D341Med (cell line): ENCODE data around the gene CATSPERB.
"Not testable (repeated sequence)": the region's sequence is repeated elsewhere in the genome, so short reads cannot be mapped to it uniquely, and the experiment has no call there.

Source experiments
- DNase-seq: peaks from one replicate; pipeline ENCODE4 v3.0.0; 2012; ENCODE audit warnings: low spot score

The CATSPERB gene

GRCh38 chr14:91737619-91738018 lies 5.7 kb upstream of the CATSPERB start:
- DNase-seq = no peak

DNA sequence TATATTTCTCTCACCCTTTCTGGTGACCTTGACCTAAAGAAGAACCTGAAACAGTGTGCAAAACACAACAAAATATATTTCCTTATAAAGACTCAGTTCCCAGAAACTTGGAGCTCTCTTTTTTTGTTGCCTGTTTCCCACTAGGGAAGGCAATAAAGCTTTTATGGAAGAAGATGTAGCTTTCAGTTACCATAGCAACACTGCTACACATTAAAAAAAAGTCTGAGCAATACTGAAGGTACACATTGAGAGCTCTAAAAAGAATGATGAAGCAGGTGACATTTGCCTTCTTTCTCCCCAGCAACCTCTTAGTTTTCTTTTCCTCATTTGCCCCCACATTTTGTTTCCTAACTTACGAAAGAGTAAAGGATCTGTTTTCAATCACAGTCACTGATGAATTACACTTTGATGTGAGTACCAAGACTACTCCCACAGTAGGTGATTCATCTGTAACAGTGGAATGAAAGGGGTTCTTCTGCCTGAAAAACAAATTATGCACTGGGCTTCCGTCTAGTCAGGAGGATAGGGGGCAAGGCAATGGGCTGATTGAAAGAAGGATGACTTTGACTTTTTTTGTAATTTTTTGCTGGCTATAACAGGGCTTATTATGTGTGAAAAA lies 1.1 kb upstream of the CATSPERB start:
- DNase-seq = no peak

GRCh38 chr14:91732439-91732838 lies 553 bp upstream of the CATSPERB start:
- DNase-seq = no peak

DNA sequence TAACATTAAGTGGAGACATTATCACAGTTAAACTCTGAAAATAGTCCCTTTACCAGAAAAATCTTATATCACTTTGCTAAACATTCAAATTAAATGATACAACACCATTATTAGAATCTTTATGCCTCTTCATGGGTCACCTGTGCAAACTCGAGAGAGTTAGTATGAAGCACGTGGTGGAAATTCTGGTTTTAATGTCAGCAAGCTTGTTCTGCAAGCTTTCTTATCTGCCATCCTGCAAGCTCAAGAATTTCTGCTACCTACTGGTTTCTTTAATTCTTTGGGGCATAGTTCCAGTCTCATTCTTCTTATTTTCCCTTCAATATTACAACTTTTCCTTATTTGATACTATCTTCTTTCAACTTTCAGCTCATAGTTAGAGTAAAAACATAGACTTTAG lies 868 bp downstream of the CATSPERB start:
- DNase-seq = no peak

GRCh38 chr14:91729756-91730155 lies 2.1 kb downstream of the CATSPERB start:
- no peak for DNase-seq

GRCh38 chr14:91728616-91729183 lies 3.2 kb downstream of the CATSPERB start:
- DNase-seq = no peak

DNA sequence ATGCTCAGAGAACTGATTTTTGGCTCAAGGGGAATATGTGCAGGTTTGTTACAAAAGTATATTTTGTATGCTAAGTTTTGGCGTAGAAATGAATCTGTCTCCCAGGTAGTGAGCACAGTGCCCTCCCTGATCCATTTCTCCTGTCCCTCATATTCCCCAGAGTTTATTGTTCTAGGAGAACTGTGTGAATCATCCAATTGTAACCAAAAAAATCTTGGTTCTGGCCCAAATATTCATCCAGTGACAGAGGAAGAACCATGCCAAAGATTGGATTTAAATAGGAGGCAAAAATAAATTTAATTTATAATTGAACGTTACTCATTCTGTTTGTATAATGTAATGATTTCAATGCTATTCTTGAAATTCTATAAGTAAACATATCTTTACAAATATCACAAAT lies 4.8 kb downstream of the CATSPERB start:
- DNase-seq = no peak

DNA sequence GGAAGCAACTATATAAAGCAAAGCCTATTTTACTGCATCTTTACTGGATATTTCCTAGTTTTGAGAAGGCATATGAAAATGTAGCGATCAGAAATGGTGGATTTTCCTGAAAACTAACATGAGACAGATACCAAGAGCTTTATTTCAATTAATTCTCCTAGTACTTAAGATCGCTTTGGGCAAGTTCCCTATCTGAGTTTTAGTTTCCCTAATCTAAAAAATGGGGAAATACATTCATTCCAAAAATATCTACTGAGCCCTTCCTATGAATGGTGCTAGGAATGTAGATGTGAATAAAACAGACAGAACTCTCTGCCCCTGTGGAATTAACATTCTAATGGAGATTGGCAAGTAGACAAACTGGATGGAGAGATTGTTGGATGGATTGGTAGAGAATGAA lies 8.4 kb downstream of the CATSPERB start:
- no peak for DNase-seq

- DNase-seq = no peak
Measured at GRCh38 chr14:91722386-91722785, 9.5 kb downstream of the CATSPERB start.

DNA sequence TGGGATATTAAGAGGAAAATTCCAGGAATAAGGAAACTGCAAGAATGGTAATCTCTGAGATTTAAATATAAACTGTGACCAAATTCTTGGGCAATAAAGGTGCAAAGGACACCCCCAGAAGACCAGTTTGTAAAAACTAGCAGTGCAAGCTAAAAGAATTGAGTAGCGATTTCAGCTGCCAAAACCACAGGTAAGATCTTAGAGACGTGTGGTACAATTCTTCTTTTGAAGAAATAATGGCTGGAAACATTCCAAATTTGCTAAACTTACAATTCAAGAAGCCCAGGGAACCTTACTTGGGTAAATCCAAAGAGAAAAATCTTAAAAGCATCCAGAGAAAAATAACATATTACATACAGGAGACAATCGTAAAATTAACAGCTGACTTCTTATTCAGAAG lies 12.0 kb downstream of the CATSPERB start:
- DNase-seq = no peak

DNA sequence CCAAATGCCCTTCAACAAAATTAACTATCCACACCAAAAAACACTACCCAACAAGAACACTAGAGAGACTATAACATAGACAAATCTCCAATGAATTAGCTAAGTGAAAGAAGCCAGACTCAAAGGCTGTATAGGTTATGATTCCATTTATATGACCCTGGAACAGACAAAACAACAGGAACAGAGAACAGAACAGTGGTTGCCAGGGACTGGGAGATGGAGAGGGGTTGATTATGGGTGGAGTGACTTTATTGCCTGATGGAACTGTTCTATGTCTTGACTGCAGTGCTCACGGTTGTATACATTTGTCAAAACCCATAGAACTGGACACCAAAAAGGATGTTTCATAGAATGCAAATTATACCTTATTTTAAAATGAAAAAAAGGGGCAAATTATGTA lies 14.9 kb downstream of the CATSPERB start:
- DNase-seq = no peak

DNA sequence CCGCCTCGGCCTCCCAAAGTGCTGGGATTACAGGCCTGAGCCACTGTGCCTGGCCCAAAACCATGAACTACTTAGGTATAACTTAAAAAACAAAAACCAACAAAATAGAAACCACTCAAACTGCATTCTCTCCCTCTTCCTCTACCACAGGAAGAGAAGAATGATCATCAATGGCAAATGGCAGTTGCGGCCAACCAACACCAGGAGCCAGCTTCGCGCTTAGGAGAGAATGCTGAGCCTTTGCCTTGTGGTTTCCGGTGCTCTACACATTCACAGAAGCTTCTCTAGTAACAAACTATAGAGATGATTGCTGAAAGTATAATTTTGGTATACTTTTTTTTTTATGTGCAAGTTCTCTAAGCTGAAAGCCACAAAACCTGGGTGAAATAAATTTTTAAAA lies 17.1 kb downstream of the CATSPERB start:
- no peak for DNase-seq

DNA sequence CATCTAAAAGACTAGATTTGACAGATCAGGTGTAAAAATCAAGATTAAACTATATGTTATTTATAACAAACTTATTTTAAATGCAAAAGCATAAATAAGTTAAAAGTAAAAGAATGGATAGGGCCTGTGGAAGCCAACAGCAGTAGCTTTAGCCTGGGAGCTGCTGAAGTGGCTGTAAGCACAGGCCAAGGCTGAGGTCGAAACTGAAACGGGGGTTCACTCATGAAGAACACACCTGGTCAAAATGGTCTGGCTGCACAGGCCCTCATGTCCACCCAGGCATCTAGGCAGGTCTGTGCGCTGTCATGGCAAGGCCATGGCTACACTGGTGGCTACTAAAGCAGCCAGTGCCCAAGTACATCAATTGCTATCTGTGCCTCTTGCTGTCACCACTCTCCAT lies 23.1 kb downstream of the CATSPERB start:
- DNase-seq = no peak

GRCh38 chr14:91706996-91707395 lies 24.9 kb downstream of the CATSPERB start:
- DNase-seq = no peak

- no peak for DNase-seq
Measured at GRCh38 chr14:91694643-91695042, 37.2 kb downstream of the CATSPERB start.

GRCh38 chr14:91693346-91693745 lies 38.5 kb downstream of the CATSPERB start:
- DNase-seq = no peak

GRCh38 chr14:91692075-91692474 lies 39.8 kb downstream of the CATSPERB start:
- DNase-seq = no peak

DNA sequence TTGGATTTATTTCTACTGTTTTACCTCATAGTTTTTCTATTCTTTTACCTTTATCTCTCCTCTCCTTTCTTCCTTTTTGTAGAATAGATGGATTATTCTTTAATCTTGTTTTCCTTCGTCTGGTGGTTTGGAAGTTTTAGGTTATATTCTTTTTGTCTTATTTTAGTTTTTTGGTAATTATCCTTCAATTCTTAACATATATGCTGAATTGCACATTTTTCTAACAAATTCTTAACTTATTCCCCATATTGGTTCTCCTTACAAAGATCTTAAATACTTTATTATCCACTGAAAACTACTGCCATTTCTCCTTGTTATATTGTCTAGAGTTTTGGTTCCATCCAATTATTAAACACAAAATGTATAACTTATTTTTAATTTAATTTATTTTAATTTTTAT lies 42.3 kb downstream of the CATSPERB start:
- DNase-seq = no peak

GRCh38 chr14:91687436-91687835 lies 44.5 kb downstream of the CATSPERB start:
- DNase-seq = not testable (repeated sequence)

GRCh38 chr14:91685600-91685999 lies 46.3 kb downstream of the CATSPERB start:
- DNase-seq = no peak

- DNase-seq = no peak
Measured at GRCh38 chr14:91681893-91682563, 49.9 kb downstream of the CATSPERB start.

DNA sequence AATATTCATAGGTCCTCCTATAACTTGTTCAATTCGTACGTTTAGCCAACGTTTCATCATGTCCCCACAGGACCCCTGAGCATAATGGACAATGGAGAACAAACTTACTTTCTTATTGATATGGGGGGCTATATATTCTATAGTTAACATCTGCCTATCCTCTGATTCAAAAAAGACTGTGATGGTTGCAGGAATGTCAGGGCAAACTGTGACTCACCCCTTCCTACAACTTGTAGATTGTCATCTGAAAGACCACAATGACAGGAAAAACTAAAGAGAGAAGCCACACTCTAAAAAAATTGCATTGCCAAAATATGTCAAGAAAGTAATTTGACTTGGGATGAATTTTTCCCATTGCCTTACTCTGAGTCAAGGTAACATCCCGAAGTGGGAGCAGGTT lies 50.8 kb downstream of the CATSPERB start:
- no peak for DNase-seq

- DNase-seq = no peak
Measured at GRCh38 chr14:91679273-91679672, 52.6 kb downstream of the CATSPERB start.

GRCh38 chr14:91677687-91678086 lies 54.2 kb downstream of the CATSPERB start:
- not testable (repeated sequence) for DNase-seq
